NCI-H2196 treated with DMSO at 0.1 percent for 48 hours (cell line): ENCODE data around the gene RIMBP2.

ENCODE experiments used
- DNase-seq: peaks from one replicate; lab custom pipeline; 2025; ENCODE audit not compliant: unreplicated experiment; lab: John Stamatoyannopoulos, UW

Gene RIMBP2

GRCh38 chr12:130552483-130552996 lies 163.6 kb downstream of the RIMBP2 start:
- no peak for DNase-seq

GRCh38 chr12:130549361-130549760 lies 166.7 kb downstream of the RIMBP2 start:
- no peak for DNase-seq

GRCh38 chr12:130547480-130548155 lies 168.5 kb downstream of the RIMBP2 start:
- DNase-seq = no peak

- no peak for DNase-seq
Observed at GRCh38 chr12:130546494-130546893, 169.6 kb downstream of the RIMBP2 start.

GRCh38 chr12:130545475-130545874 lies 170.6 kb downstream of the RIMBP2 start:
- no peak for DNase-seq

GRCh38 chr12:130540376-130540775 lies 175.7 kb downstream of the RIMBP2 start:
- no peak for DNase-seq

- DNase-seq = no peak
Observed at GRCh38 chr12:130538343-130539095, 177.6 kb downstream of the RIMBP2 start.

- no peak for DNase-seq
Observed at GRCh38 chr12:130537655-130538054, 178.4 kb downstream of the RIMBP2 start.

GRCh38 chr12:130537051-130537450 lies 179.0 kb downstream of the RIMBP2 start:
- DNase-seq = no peak

- no peak for DNase-seq
Observed at GRCh38 chr12:130530429-130530828, 185.7 kb downstream of the RIMBP2 start.

- no peak for DNase-seq
Observed at GRCh38 chr12:130529781-130530180, 186.3 kb downstream of the RIMBP2 start.

- DNase-seq = no peak
Observed at GRCh38 chr12:130527239-130527638, 188.9 kb downstream of the RIMBP2 start.

GRCh38 chr12:130526813-130527212 lies 189.3 kb downstream of the RIMBP2 start:
- no peak for DNase-seq

GRCh38 chr12:130525384-130526172 lies 190.5 kb downstream of the RIMBP2 start:
- no peak for DNase-seq

- DNase-seq = no peak
Observed at GRCh38 chr12:130524759-130525158, 191.3 kb downstream of the RIMBP2 start.

GRCh38 chr12:130523863-130524614 lies 192.1 kb downstream of the RIMBP2 start:
- no peak for DNase-seq

GRCh38 chr12:130523208-130523607 lies 192.9 kb downstream of the RIMBP2 start:
- DNase-seq = no peak

GRCh38 chr12:130522244-130522834 lies 193.8 kb downstream of the RIMBP2 start:
- DNase-seq = no peak

- DNase-seq = no peak
Observed at GRCh38 chr12:130521375-130522124, 194.5 kb downstream of the RIMBP2 start.

GRCh38 chr12:130520784-130521183 lies 195.3 kb downstream of the RIMBP2 start:
- no peak for DNase-seq
